Measurements from ENCODE around the gene CCT6A. TPM values are rescaled to one million over a fixed set of nuclear protein-coding genes. Genes with fewer than 3 reads are reported as not detected.
A peak's percentile ranks its signal among the peaks of the same experiment; 100 is the strongest.

Gene CCT6A
- total and polyA plus RNA-seq, 9 of the 15 experiments (the other 6 are each of a cell fraction or from before 2014, with no cell fraction given) = 244 to 708 (median 387) TPM

DNA sequence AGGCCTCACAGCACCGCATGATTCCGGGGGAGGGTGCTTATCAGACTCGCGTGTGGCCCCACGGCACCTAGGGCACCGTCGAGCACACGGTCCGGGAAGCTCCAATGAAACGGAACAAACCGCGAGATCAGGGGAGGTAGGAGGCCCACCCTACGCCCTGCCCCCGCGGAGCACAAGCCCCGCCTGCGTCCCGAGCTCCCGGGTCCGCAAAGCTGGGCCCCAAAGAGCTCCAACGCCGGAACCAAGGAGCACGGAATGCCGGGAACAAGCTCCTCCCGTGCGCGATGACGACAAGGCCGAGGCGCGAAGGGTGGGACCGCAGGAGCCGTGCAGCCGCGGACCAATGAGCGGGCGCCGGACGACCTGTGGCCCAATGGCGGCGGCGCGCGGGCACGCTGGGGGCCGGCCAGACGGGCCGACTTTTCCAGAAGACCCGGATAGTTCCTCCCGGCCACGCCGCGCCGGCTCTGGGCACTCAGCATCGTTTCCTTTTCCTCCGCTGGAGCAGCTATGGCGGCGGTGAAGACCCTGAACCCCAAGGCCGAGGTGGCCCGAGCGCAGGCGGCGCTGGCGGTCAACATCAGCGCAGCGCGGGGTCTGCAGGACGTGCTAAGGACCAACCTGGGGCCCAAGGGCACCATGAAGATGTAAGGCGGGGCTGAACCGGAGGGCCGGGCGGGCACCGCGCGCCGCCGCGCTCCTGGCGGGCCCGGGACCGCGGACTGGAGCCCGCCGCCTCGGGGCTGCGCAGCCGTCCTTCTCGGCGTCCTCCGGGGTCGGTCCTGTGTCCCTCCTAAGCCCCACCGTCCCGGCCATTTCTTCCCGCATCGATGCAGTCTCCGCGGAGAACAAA, at the start of gene CCT6A, which contains the start of gene PSPH (continued):
- TF ChIP-seq, protein P1, sequence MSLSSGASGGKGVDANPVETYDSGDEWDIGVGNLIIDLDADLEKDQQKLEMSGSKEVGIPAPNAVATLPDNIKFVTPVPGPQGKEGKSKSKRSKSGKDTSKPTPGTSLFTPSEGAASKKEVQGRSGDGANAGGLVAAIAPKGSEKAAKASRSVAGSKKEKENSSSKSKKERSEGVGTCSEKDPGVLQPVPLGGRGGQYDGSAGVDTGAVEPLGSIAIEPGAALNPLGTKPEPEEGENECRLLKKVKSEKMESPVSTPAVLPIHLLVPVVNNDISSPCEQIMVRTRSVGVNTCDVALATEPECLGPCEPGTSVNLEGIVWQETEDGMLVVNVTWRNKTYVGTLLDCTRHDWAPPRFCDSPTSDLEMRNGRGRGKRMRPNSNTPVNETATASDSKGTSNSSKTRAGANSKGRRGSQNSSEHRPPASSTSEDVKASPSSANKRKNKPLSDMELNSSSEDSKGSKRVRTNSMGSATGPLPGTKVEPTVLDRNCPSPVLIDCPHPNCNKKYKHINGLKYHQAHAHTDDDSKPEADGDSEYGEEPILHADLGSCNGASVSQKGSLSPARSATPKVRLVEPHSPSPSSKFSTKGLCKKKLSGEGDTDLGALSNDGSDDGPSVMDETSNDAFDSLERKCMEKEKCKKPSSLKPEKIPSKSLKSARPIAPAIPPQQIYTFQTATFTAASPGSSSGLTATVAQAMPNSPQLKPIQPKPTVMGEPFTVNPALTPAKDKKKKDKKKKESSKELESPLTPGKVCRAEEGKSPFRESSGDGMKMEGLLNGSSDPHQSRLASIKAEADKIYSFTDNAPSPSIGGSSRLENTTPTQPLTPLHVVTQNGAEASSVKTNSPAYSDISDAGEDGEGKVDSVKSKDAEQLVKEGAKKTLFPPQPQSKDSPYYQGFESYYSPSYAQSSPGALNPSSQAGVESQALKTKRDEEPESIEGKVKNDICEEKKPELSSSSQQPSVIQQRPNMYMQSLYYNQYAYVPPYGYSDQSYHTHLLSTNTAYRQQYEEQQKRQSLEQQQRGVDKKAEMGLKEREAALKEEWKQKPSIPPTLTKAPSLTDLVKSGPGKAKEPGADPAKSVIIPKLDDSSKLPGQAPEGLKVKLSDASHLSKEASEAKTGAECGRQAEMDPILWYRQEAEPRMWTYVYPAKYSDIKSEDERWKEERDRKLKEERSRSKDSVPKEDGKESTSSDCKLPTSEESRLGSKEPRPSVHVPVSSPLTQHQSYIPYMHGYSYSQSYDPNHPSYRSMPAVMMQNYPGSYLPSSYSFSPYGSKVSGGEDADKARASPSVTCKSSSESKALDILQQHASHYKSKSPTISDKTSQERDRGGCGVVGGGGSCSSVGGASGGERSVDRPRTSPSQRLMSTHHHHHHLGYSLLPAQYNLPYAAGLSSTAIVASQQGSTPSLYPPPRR (CRISPR knock-in tag; IDR thresholded peaks at IDR 0.05; ENCODE audit: borderline replicate concordance) = 0 out of 2 replicates have a peak, but pooled peaks have one; percentile 60
- TF ChIP-seq WHSC1 (IDR thresholded peaks at IDR 0.05; ENCODE audit: low read length) (no peak), MTA1 (IDR thresholded peaks at IDR 0.05; ENCODE audit: borderline replicate concordance) (no peak; the same call in 1 of the 2 replicates), FOSL1 (tag; conservative IDR thresholded peaks at IDR 0.05) (no peak), EGR1 (conservative IDR thresholded peaks at IDR 0.05) (peak; percentile 81), SRSF9 (IDR thresholded peaks at IDR 0.05; ENCODE audit: borderline replicate concordance, low read depth, low read length) (no peak), CREM (IDR thresholded peaks at IDR 0.05; ENCODE audit: low read depth) (peak; percentile 90), POLR2AphosphoS5 (IDR thresholded peaks at IDR 0.05; ENCODE audit: control insufficient read depth, insufficient read depth, low read depth, low read length) (peak; percentile 64), RNF2 (IDR thresholded peaks at IDR 0.05) (peak; percentile 71), TGIF2 (CRISPR knock-in tag; IDR thresholded peaks at IDR 0.05) (no peak), ZSCAN32 (CRISPR knock-in tag; IDR thresholded peaks at IDR 0.05) (no peak), GTF2E2 (tag; IDR thresholded peaks at IDR 0.05) (peak; percentile 23; the same call in 1 of the 2 replicates), U2AF1 (optimal IDR thresholded peaks at IDR 0.05; ENCODE audit: low read depth, low read length) (no peak)
- TF ChIP-seq, protein P2, sequence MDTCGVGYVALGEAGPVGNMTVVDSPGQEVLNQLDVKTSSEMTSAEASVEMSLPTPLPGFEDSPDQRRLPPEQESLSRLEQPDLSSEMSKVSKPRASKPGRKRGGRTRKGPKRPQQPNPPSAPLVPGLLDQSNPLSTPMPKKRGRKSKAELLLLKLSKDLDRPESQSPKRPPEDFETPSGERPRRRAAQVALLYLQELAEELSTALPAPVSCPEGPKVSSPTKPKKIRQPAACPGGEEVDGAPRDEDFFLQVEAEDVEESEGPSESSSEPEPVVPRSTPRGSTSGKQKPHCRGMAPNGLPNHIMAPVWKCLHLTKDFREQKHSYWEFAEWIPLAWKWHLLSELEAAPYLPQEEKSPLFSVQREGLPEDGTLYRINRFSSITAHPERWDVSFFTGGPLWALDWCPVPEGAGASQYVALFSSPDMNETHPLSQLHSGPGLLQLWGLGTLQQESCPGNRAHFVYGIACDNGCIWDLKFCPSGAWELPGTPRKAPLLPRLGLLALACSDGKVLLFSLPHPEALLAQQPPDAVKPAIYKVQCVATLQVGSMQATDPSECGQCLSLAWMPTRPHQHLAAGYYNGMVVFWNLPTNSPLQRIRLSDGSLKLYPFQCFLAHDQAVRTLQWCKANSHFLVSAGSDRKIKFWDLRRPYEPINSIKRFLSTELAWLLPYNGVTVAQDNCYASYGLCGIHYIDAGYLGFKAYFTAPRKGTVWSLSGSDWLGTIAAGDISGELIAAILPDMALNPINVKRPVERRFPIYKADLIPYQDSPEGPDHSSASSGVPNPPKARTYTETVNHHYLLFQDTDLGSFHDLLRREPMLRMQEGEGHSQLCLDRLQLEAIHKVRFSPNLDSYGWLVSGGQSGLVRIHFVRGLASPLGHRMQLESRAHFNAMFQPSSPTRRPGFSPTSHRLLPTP (IDR thresholded peaks at IDR 0.05; ENCODE audit: borderline replicate concordance, extremely low read depth, insufficient read length) = no peak
